ENCODE measurements around the gene C1orf115. TPM values are rescaled to one million over a fixed set of nuclear protein-coding genes. Genes with fewer than 3 reads are reported as not detected.

Gene C1orf115, protein sequence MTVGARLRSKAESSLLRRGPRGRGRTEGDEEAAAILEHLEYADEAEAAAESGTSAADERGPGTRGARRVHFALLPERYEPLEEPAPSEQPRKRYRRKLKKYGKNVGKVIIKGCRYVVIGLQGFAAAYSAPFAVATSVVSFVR
- total RNA-seq (2021) (5.6 and 6.5 TPM in 2 replicates), Bru-seq, nascent RNA (percentile 36 among the genes with signal in this experiment), BruChase-seq, experiment 1, labeled RNA remaining after a 2-hour chase (percentile 44 among the genes with signal in this experiment), BruChase-seq, experiment 2, labeled RNA remaining after a 6-hour chase (percentile 58 among the genes with signal in this experiment)
- long read RNA-seq, transcript C1orf115-201 (2 exons, 3,413 nt) = major isoform, 22 of 25 reads
- long read RNA-seq, partial matches to known transcripts = 0 of 25 reads
- long read RNA-seq, other reads (novel, unspliced or antisense) = 3 of 25 reads

DNA sequence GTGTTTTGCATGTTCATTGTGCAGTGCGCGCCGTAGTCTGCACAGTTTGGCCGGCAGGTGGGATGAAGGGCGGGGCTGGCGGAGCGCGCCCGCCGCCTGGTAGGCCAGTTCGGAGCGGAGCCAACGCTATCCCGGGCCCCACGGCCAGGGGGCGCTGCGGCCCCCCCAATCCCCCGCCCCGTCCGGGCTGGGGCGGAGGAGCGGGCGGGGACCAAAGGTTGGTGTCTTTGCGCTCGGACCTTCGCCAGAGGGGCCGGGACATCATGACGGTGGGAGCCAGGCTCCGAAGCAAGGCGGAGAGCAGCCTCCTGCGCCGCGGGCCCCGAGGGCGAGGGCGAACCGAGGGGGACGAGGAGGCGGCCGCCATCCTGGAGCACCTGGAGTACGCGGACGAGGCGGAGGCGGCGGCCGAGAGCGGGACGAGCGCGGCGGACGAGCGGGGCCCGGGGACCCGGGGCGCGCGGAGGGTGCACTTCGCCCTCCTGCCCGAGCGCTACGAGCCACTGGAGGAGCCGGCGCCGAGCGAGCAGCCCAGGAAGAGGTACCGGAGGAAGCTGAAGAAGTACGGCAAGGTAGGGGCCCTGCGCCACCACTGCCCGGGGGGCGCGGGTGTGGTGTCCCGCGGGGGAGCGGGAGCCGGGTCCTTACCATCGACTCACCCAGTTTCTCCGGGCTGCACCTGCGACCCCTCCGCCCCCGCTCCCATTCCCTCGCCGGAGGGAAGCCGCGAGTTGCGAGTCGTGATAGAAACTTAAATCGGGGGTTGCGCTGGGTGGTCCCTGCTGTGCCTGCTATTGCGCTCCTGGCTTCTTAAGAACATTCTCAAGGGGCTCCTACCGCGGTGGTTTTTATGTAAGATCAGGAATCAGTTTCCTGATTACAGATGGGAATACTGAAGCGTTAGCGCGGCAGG, at the start of gene C1orf115:
Gene C1orf115, plus strand, starts transcription at position 224 of the 913 bp plus-strand sequence. Its CDS starts 40 bp downstream, at position 264.
- Histone ChIP-seq H3K27me3 (ENCODE audit: insufficient read depth, low read depth) (no peaks in the 10 kb centered on the region), H3K36me3 (ENCODE audit: low read depth) (no peaks in the 10 kb centered on the region), H3K4me1 (replicated peaks; ENCODE audit: insufficient read depth) (no peaks in the 10 kb centered on the region), H3K4me2 (peak within 1 kb of the TSS; percentile 79), H3F3A (ENCODE audit: insufficient read depth, low read depth) (no peaks in the 10 kb centered on the region), H3K79me2 (ENCODE audit: low read depth) (no peaks in the 10 kb centered on the region), H3K27ac (no peak within 1 kb of the TSS), H3K9me3 (ENCODE audit: insufficient read depth, low read depth) (no peaks in the 10 kb centered on the region), H2AFZ (peak within 1 kb of the TSS; percentile 86), H3K4me3 (peak within 1 kb of the TSS; percentile 77), H3K9me2 (ENCODE audit: insufficient read depth) (no peaks in the 10 kb centered on the region), H4K20me1 (ENCODE audit: insufficient read depth) (no peaks in the 10 kb centered on the region)
- TF ChIP-seq, protein P1, sequence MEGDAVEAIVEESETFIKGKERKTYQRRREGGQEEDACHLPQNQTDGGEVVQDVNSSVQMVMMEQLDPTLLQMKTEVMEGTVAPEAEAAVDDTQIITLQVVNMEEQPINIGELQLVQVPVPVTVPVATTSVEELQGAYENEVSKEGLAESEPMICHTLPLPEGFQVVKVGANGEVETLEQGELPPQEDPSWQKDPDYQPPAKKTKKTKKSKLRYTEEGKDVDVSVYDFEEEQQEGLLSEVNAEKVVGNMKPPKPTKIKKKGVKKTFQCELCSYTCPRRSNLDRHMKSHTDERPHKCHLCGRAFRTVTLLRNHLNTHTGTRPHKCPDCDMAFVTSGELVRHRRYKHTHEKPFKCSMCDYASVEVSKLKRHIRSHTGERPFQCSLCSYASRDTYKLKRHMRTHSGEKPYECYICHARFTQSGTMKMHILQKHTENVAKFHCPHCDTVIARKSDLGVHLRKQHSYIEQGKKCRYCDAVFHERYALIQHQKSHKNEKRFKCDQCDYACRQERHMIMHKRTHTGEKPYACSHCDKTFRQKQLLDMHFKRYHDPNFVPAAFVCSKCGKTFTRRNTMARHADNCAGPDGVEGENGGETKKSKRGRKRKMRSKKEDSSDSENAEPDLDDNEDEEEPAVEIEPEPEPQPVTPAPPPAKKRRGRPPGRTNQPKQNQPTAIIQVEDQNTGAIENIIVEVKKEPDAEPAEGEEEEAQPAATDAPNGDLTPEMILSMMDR (conservative IDR thresholded peaks at IDR 0.05) = peak; percentile 98
- no peak for TF ChIP-seq EZH2 (IDR thresholded peaks at IDR 0.05; ENCODE audit: low read depth)
- BruUV-seq (replicated peaks) = no TSS peak
- intact Hi-C loops (cut with micrococcal nuclease; ENCODE audit: unreplicated experiment) = loop anchor here (1.0 to 2.0 kb wide), 2 partner anchors 42 to 86 kb away; no protein-coding TSS in a partner anchor
- CTCF ChIA-PET = no interaction called here
- POLR2A ChIA-PET (ENCODE audit: unreplicated experiment) = no interaction called here
- peak; percentile 55 to 90 for DNase-seq

DNA sequence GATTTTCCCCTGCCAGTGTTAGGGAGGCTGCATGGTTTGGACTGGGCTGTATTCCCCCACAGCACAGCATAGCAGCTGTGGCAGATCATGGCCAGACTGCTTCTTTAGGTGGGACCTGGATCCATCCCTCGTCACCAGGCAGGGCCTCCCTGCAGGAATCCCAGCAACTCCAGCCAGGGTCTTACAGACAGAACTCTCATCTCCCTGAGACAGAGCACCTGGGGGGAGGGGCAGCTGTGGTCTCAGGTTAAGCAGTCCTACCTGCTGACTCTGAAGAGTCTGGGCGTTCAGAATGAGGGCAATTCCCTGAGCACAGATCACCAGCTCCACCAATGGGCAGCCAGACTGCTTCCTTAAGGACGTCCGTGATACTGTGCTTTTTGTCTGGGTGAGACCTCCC, 47.9 kb upstream of the C1orf115 start:
- POLR2A ChIA-PET (ENCODE audit: unreplicated experiment) = no interaction called here
- no TSS peak for BruUV-seq (replicated peaks)

DNA sequence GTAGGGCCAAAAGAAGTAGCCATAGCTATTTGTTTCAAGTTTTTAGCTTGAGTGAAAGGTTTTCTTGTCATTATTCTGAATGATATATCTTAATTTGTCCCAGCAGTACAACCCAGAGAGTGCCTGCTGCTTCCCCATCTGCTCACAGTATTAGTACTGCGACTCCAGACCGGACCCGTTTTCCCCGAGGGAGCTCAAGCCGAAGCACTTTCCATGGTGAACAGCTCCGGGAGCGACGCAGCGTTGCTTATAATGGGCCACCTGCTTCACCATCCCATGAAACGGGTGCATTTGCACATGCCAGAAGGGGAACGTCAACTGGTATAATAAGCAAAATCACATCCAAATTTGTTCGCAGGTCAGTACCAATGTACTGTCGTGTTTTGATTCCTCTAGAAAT, 37.2 kb upstream of the C1orf115 start:
- H3K36me3 ChIP-seq (ENCODE audit: low read depth) = no peaks in the 10 kb centered on the region
- POLR2A ChIA-PET (ENCODE audit: unreplicated experiment) = no interaction called here
- CTCF ChIA-PET = no interaction called here

More for the DNA sequence above, 47.9 kb upstream of the C1orf115 start:
- intact Hi-C loops (cut with micrococcal nuclease; ENCODE audit: unreplicated experiment) = no loop called here
- DNase-seq = no peak
- H3K9me3 ChIP-seq (ENCODE audit: insufficient read depth, low read depth) = no peaks in the 10 kb centered on the region
- H3K4me1 ChIP-seq (replicated peaks; ENCODE audit: insufficient read depth) = no peaks in the 10 kb centered on the region
- no peaks in the 10 kb centered on the region for H3K36me3 ChIP-seq (ENCODE audit: low read depth)
- no peak overlapping the region for H3K27ac ChIP-seq
- no peaks in the 10 kb centered on the region for H4K20me1 ChIP-seq (ENCODE audit: insufficient read depth)
- H3K4me2 ChIP-seq = no peak overlapping the region
- no peaks in the 10 kb centered on the region for H3K27me3 ChIP-seq (ENCODE audit: insufficient read depth, low read depth)
- no peaks in the 10 kb centered on the region for H3K79me2 ChIP-seq (ENCODE audit: low read depth)
- H3F3A ChIP-seq (ENCODE audit: insufficient read depth, low read depth) = no peaks in the 10 kb centered on the region
- CTCF ChIA-PET = no interaction called here
- no peaks in the 10 kb centered on the region; the same call in 1 of the 2 replicates for H3K9me2 ChIP-seq (ENCODE audit: insufficient read depth)
- H3K4me3 ChIP-seq = no peak overlapping the region
- no peak overlapping the region for H2AFZ ChIP-seq
- TF ChIP-seq, protein P1 (conservative IDR thresholded peaks at IDR 0.05) = no peak
- TF ChIP-seq EZH2 (IDR thresholded peaks at IDR 0.05; ENCODE audit: low read depth) = no peak

More for the DNA sequence above, 37.2 kb upstream of the C1orf115 start:
- intact Hi-C loops (cut with micrococcal nuclease; ENCODE audit: unreplicated experiment) = no loop called here
- Histone ChIP-seq H2AFZ (no peak overlapping the region), H3F3A (ENCODE audit: insufficient read depth, low read depth) (no peaks in the 10 kb centered on the region), H4K20me1 (ENCODE audit: insufficient read depth) (no peaks in the 10 kb centered on the region), H3K4me1 (replicated peaks; ENCODE audit: insufficient read depth) (no peaks in the 10 kb centered on the region), H3K27me3 (ENCODE audit: insufficient read depth, low read depth) (no peaks in the 10 kb centered on the region), H3K27ac (no peak overlapping the region), H3K4me3 (no peak overlapping the region), H3K79me2 (ENCODE audit: low read depth) (no peaks in the 10 kb centered on the region), H3K4me2 (no peak overlapping the region), H3K9me3 (ENCODE audit: insufficient read depth, low read depth) (no peaks in the 10 kb centered on the region), H3K9me2 (ENCODE audit: insufficient read depth) (no peaks in the 10 kb centered on the region)
- no TSS peak for BruUV-seq (replicated peaks)
- DNase-seq = no peak
- TF ChIP-seq, protein P1 (conservative IDR thresholded peaks at IDR 0.05) = no peak
- TF ChIP-seq EZH2 (IDR thresholded peaks at IDR 0.05; ENCODE audit: low read depth) = no peak

Data from PC-9 (cell line).